GM21723 (cell line): ENCODE measurements around the gene C1R.
A peak's percentile ranks its signal among the peaks of the same experiment; 100 is the strongest.
"Not testable (repeated sequence)": the region's sequence is repeated elsewhere in the genome, so short reads cannot be mapped to it uniquely, and the experiment has no call there.

ENCODE experiments used
- ATAC-seq: cut with Tn5 transposase; IDR thresholded peaks from one replicate; pipeline ENCODE4 v1.9.1; 2021; ENCODE audit warnings: mild to moderate bottlenecking, moderate library complexity; ENCODE audit not compliant: unreplicated experiment

C1R gene

DNA sequence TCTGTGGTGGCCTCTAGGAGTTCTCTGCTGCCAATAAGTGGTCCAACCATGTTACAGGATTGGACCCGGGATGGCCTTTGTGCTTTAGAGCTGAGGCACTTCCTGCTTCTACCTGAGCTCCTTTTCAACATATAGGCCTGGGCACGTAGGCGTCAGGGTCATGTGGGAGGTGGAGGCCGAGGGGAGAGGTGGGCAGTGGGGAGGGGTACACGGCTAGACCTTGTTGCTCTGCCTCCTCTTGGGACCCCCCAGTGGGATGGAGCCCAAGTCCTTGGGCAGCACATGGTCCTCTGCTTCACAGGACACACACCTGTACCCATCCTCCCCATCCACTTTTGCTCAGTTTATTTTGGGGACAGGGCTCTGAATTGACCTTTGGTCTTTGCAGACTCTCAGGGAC, 29.1 kb upstream of the C1R start:
- no peak for ATAC-seq

- no peak for ATAC-seq
Measured at GRCh38 chr12:7120166-7120565, 27.9 kb upstream of the C1R start.

- ATAC-seq = no peak
Measured at GRCh38 chr12:7118881-7119280, 26.6 kb upstream of the C1R start.

- no peak for ATAC-seq
Measured at GRCh38 chr12:7117670-7118069, 25.4 kb upstream of the C1R start.

GRCh38 chr12:7116916-7117315, 24.7 kb upstream of the C1R start:
- ATAC-seq = no peak

- no peak for ATAC-seq
Measured at GRCh38 chr12:7116196-7116595, 24.0 kb upstream of the C1R start.

DNA sequence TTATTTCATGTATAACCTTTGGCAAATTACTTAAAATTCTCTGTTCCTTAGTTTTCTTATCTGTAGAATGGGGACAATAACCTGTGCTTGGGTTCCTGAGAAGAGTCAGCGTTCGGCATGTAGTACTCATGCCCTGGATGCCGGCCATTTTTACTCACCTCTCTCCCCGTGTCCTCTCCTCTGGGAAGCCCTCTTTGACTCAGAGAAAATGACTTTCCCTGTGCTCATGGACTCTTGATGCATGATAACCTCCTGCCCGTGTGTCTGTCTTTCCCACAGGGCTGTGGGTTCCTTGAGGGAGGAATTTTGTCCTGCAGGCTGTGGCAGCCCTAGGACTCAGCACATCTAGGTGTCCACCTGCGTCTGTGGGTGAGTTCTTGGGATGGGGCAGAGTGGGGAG, 22.6 kb upstream of the C1R start:
- ATAC-seq = no peak

DNA sequence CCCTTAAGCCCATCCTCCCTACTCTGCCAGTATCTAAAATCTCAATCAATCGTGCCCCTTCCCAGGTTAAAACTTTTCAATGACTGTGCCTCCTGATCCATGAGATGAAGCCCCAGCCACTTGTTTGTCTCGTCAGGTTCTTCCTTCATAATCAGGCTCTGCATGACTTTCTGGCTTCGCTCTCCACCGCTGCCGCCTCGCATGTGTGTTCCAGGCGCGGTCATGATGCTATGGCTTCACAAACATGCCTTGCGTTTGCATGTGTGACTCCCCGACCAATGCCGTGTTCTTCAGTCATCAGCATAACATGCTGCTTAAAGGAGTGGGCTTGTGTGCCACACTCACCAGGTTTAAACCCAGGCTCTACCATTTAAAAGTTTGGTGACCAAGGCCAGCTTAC, 21.8 kb upstream of the C1R start:
- no peak for ATAC-seq

DNA sequence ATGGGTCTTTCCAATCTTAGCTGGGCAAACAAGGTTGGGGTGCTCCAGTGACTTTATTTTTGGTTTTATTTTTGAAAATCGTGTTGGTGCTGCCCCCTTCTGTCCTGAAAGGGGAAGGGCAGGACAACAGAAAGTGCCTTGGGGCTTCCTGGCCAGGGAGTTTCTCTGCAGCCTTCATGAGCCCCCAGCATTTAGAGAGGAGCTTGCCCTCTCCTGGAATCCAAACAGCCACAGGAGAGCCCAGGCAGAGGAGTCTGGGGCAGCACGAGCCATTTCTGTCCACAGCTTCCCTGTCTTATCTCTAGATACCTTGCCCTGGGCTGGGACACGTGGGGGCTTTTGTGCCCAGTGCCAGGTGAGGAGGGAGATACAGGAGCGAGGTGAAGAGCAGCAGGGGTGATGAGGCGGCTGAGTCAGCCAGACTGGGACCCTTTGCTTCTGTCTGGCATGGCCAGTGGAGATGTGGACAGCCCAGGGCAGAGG, 21.2 kb upstream of the C1R start:
- no peak for ATAC-seq

- no peak for ATAC-seq
Measured at GRCh38 chr12:7112041-7112440, 19.8 kb upstream of the C1R start.

DNA sequence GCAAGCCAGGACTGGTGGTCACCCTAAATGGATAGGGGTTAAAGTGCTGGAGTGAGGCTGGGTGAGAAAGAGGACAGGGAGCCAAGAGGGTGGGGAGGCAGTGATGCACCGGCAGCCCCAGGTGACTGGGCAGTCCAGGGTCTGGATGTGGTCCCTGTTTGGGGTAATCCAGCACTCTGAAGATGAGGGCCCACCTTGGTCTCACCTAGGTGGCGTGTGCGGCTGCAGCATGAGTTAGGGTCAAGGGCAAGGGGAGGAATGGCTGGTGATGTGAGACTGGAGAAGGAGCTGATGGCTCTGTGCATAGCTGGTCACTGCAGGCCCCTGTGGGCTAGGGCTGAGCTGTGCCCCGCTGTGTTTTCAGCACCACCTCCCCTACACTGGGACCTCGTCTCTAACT, 18.4 kb upstream of the C1R start:
- no peak for ATAC-seq

DNA sequence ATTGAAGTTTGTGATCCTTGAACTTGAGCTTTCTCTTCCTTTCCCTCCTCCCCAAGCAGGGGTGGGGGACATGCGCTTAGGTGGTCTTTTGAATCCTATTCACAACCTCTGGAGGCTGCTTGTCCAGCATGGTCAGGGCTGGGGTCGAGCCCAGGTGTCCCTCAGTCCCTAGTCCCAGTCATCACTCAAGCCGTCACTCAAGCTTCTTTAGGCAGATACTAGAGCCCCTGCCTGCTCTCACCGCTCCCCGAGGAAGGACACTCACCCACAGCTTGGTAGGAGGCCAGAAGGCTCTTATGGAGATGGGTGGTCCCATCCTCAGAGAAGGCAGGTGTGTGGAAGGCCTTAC, 17.3 kb upstream of the C1R start:
- no peak for ATAC-seq

GRCh38 chr12:7108796-7109571, 16.7 kb upstream of the C1R start, which contains the start of gene C1RL:
C1RL (minus strand) TSS chr12:7109214; CDS start chr12:7109180, 34 bp downstream.
- peak; percentile 40 for ATAC-seq

- ATAC-seq = peak; percentile 93
Measured at GRCh38 chr12:7108003-7108795, 16.0 kb upstream of the C1R start.

DNA sequence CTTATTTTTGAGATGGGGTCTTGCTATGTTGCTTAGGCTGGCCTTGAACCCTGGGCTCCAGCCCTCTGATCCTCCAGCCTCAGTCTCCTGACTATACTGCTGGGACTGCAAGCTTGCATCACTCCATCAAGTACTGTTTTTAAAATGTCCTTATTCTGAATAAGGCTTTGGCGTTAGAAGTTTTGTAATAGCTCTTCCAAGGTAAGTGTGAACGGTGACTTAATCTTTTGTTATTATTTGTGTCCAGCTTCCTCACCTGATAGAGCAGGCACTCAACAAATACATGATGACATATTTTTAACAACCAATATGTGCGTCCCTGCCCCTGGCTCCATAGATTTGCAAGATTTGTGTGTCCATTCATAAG, 15.4 kb upstream of the C1R start:
- ATAC-seq = peak; percentile 3

DNA sequence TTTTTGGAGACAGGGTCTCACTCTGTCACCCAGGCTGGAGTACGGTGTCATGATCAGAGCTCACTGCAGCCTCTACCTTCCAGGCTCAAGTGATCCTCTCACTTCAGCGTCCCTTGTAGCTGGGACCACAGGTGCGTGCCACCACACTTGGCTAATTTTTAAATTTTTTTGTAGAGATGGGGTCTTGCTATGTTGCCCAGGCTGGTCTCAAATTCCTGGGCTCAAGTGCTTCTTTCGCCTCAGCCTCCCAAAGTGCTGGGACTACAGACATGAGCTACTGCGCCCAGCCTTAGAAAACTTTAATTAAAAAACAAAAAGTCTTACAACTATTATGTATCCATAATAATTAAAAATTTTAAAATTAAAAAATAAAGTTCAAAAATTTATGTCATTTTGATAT, 14.9 kb upstream of the C1R start:
- ATAC-seq = not testable (repeated sequence)

DNA sequence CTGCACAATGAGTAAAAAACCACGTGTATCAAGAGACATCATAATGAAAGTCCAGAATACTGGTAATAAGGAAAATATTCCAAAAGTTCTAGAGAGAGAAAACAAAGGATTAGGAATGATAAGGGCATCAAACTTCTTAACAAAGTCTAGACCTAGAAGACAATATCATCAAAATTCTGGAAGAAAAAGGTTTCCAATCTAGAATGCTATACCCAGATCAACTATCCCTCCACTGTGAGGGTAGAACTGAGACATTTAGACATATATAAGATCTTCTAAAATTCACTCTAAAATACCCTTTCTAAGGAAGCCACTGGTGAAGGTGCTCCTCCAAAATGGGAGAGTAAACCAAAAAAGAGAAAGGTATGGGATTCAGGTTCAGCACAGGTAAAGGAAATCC, 13.8 kb upstream of the C1R start:
- ATAC-seq = no peak

- ATAC-seq = no peak
Measured at GRCh38 chr12:7103837-7104584, 11.8 kb upstream of the C1R start.

- no peak for ATAC-seq
Measured at GRCh38 chr12:7102582-7102981, 10.3 kb upstream of the C1R start.

GRCh38 chr12:7101694-7102131, 9.5 kb upstream of the C1R start:
- ATAC-seq = no peak

DNA sequence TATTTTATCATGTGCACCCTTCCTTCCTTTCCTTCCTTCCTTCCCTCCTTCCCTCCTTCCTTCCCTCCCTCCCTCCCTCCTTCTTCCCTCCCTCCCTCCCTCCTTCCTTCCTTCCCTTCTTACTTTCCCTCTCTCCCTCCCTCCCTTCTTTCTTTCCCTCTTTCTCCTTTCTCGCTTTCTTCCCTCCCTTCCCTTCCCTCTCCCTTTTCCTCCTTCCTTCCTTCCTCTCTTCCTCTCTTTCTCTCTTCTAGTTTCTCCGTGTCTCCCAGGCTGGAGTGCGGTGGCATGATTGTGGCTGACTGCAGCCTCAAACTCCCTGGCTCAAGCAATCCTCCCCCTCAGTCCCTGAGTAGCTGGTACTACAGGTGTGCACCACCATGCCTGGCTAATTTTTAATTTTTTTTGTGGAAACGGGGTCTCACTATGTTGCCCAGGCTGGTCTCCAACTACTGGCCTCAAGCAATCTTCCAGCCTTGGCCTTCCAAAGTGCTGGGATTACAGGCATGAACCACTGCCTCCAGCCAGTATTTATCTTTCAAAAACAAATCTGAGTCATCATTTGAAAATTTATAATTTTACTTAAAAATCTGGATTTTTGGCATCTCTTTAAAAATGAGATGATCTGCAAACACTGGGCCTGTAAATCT, 8.9 kb upstream of the C1R start:
- no peak for ATAC-seq
